Measurements from ENCODE around the gene ACADM.
"Not testable (repeated sequence)": the region's sequence is repeated elsewhere in the genome, so short reads cannot be mapped to it uniquely, and the experiment has no call there.

The ACADM gene

GRCh38 chr1:75765697-75766355 is 41.3 kb downstream of the ACADM start:
- DNase-seq = peak; percentile 21
- no peaks in the 10 kb centered on the region for H3K36me3 ChIP-seq (replicated peaks)
- H3K27ac ChIP-seq = peak overlapping the region; percentile 68
- no peaks in the 10 kb centered on the region for H3K27me3 ChIP-seq (replicated peaks)
- no peak overlapping the region for H3K4me3 ChIP-seq (ENCODE audit: low read depth, low read length)
- in situ Hi-C loops (cut with HindIII; ENCODE audit: low pct_ligation_motif_present, low sequenced_read_pairs) = no loop called here
- no peak for TF ChIP-seq CTCF (IDR thresholded peaks at IDR 0.05; ENCODE audit: low read depth, low read length, missing control alignments)

- in situ Hi-C loops (cut with HindIII; ENCODE audit: low pct_ligation_motif_present, low sequenced_read_pairs) = no loop called here
- no peak overlapping the region for H3K27ac ChIP-seq
- DNase-seq = no peak
- TF ChIP-seq CTCF (IDR thresholded peaks at IDR 0.05; ENCODE audit: low read depth, low read length, missing control alignments) = no peak
- no peaks in the 10 kb centered on the region for H3K27me3 ChIP-seq (replicated peaks)
- no peak overlapping the region for H3K4me3 ChIP-seq (ENCODE audit: low read depth, low read length)
- H3K36me3 ChIP-seq (replicated peaks) = no peaks in the 10 kb centered on the region
These were observed 43.5 kb downstream of the ACADM start for GRCh38 chr1:75768016-75768415.

- H3K27ac ChIP-seq = no peak overlapping the region
- H3K36me3 ChIP-seq (replicated peaks) = no peaks in the 10 kb centered on the region
- H3K27me3 ChIP-seq (replicated peaks) = no peaks in the 10 kb centered on the region
- TF ChIP-seq CTCF (IDR thresholded peaks at IDR 0.05; ENCODE audit: low read depth, low read length, missing control alignments) = no peak
- DNase-seq = no peak
- in situ Hi-C loops (cut with HindIII; ENCODE audit: low pct_ligation_motif_present, low sequenced_read_pairs) = no loop called here
- no peak overlapping the region for H3K4me3 ChIP-seq (ENCODE audit: low read depth, low read length)
These were observed 46.3 kb downstream of the ACADM start for GRCh38 chr1:75770761-75771160.

- H3K27me3 ChIP-seq (replicated peaks) = no peaks in the 10 kb centered on the region
- DNase-seq = no peak
- TF ChIP-seq CTCF (IDR thresholded peaks at IDR 0.05; ENCODE audit: low read depth, low read length, missing control alignments) = no peak
- no peaks in the 10 kb centered on the region for H3K36me3 ChIP-seq (replicated peaks)
- no peak overlapping the region for H3K4me3 ChIP-seq (ENCODE audit: low read depth, low read length)
- in situ Hi-C loops (cut with HindIII; ENCODE audit: low pct_ligation_motif_present, low sequenced_read_pairs) = no loop called here
- H3K27ac ChIP-seq = no peak overlapping the region
These were observed 47.5 kb downstream of the ACADM start for GRCh38 chr1:75771978-75772377.

- H3K36me3 ChIP-seq (replicated peaks); H3K27me3 ChIP-seq (replicated peaks); H3K4me3 ChIP-seq (ENCODE audit: low read depth, low read length); H3K27ac ChIP-seq; in situ Hi-C loops (cut with HindIII; ENCODE audit: low pct_ligation_motif_present, low sequenced_read_pairs); DNase-seq: not testable (repeated sequence)
These were observed 53.3 kb downstream of the ACADM start for GRCh38 chr1:75777812-75778211.

GRCh38 chr1:75778694-75779093 is 54.2 kb downstream of the ACADM start:
- H3K36me3 ChIP-seq (replicated peaks); DNase-seq; H3K27ac ChIP-seq; H3K27me3 ChIP-seq (replicated peaks); H3K4me3 ChIP-seq (ENCODE audit: low read depth, low read length); in situ Hi-C loops (cut with HindIII; ENCODE audit: low pct_ligation_motif_present, low sequenced_read_pairs): not testable (repeated sequence)

- H3K36me3 ChIP-seq (replicated peaks); H3K27me3 ChIP-seq (replicated peaks); H3K4me3 ChIP-seq (ENCODE audit: low read depth, low read length); in situ Hi-C loops (cut with HindIII; ENCODE audit: low pct_ligation_motif_present, low sequenced_read_pairs); H3K27ac ChIP-seq; DNase-seq: not testable (repeated sequence)
These were observed 55.7 kb downstream of the ACADM start for GRCh38 chr1:75780183-75780582.

- H3K27me3 ChIP-seq (replicated peaks); H3K27ac ChIP-seq; in situ Hi-C loops (cut with HindIII; ENCODE audit: low pct_ligation_motif_present, low sequenced_read_pairs); H3K4me3 ChIP-seq (ENCODE audit: low read depth, low read length); DNase-seq; H3K36me3 ChIP-seq (replicated peaks): not testable (repeated sequence)
These were observed 59.4 kb downstream of the ACADM start for GRCh38 chr1:75783920-75784319.

Data from brain microvascular endothelial cell (primary cell).